ENCODE data around the gene MYOG. TPM values are rescaled to one million over a fixed set of nuclear protein-coding genes. Genes with fewer than 3 reads are reported as not detected.

The MYOG gene
- total RNA-seq, 1 experiment from 2014 or later, result not detected

DNA sequence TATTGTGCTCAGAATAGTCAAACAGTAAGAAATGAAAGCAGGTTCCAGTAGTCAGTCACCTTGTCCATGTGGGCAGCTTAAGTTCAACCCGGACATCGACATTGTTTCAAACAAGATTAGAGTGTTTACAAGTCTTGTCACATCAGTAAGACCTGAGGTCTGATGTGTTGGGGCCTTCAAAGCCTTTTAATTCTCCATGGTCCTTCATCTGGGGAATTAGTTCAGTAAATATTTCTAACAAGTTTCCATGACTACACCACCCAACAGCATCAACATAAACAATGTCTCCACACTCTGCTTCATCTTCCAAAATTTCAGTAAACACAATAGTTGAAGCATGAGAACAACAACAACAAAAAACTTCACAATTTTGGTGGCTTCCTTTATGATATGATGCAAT lies 26.7 kb upstream of the MYOG start:
- no peak overlapping the region for H3K23ac ChIP-seq (ENCODE audit: insufficient read length, low read depth, low read length)
- H3K4me2 ChIP-seq (ENCODE audit: insufficient read depth, insufficient read length, low read length), result no peak overlapping the region
- peaks cover 0 to 2% of the 10 kb centered on the region in 2 experiments; a peak in 1 of 4 replicates for H3K4me1 Mint-ChIP-seq
- H2BK120ac ChIP-seq (ENCODE audit: low read depth, low read length, poor library complexity, severe bottlenecking), result no peak overlapping the region
- TF ChIP-seq, protein P1, sequence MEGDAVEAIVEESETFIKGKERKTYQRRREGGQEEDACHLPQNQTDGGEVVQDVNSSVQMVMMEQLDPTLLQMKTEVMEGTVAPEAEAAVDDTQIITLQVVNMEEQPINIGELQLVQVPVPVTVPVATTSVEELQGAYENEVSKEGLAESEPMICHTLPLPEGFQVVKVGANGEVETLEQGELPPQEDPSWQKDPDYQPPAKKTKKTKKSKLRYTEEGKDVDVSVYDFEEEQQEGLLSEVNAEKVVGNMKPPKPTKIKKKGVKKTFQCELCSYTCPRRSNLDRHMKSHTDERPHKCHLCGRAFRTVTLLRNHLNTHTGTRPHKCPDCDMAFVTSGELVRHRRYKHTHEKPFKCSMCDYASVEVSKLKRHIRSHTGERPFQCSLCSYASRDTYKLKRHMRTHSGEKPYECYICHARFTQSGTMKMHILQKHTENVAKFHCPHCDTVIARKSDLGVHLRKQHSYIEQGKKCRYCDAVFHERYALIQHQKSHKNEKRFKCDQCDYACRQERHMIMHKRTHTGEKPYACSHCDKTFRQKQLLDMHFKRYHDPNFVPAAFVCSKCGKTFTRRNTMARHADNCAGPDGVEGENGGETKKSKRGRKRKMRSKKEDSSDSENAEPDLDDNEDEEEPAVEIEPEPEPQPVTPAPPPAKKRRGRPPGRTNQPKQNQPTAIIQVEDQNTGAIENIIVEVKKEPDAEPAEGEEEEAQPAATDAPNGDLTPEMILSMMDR (conservative IDR thresholded peaks at IDR 0.05), result no peak
- peaks cover 46% of the 10 kb centered on the region for H3K27me3 Mint-ChIP-seq (ENCODE audit: low read depth)
- no peak overlapping the region for H2BK5ac ChIP-seq (ENCODE audit: insufficient read length, low read length)
- H2BK12ac ChIP-seq (ENCODE audit: insufficient read length, low read depth, low read length), result no peak overlapping the region
- no peaks in the 10 kb centered on the region for H3K9me3 ChIP-seq (ENCODE audit: control insufficient read depth, low read depth, low read length)
- H4K91ac ChIP-seq (ENCODE audit: insufficient read length, low read depth, low read length), result no peak overlapping the region
- H2BK15ac ChIP-seq (ENCODE audit: low read depth, low read length), result no peak overlapping the region; the same call in 1 of the 2 replicates
- no peak overlapping the region for H3K18ac ChIP-seq (ENCODE audit: insufficient read length, low read depth, low read length)
- no peak overlapping the region for H3K4ac ChIP-seq (ENCODE audit: low read depth, low read length)
- H4K8ac ChIP-seq (replicated peaks; ENCODE audit: insufficient read length, low read depth, low read length), result no peak overlapping the region
- H3K23me2 ChIP-seq (ENCODE audit: insufficient read length, low read depth, low read length, poor library complexity, severe bottlenecking), result no peaks in the 10 kb centered on the region
- no peak overlapping the region for H3T11ph ChIP-seq (ENCODE audit: low read length)
- no peak overlapping the region for H2BK20ac ChIP-seq (ENCODE audit: low read depth, low read length, poor library complexity, severe bottlenecking)
- H4K5ac ChIP-seq (ENCODE audit: insufficient read length, low read depth, low read length), result no peak overlapping the region
- H2AK5ac ChIP-seq (ENCODE audit: insufficient read length, low read length), result no peak overlapping the region
- no peak for DNase-seq
- H2AFZ ChIP-seq (ENCODE audit: low read length), result no peak overlapping the region
- H3K9ac ChIP-seq (ENCODE audit: extremely low read depth, insufficient read length, low read length), result no peak overlapping the region
- no peak overlapping the region for H3K56ac ChIP-seq (ENCODE audit: insufficient read length, low read depth, low read length)
- H3K14ac ChIP-seq (ENCODE audit: insufficient read depth, low read length), result no peak overlapping the region
- no peaks in the 10 kb centered on the region for H3K27me3 ChIP-seq (ENCODE audit: insufficient read depth, low read length)
- no peaks in the 10 kb centered on the region for H4K20me1 ChIP-seq (ENCODE audit: control insufficient read depth, insufficient read depth, insufficient read length)
- no peaks in the 10 kb centered on the region for H3K4me1 ChIP-seq (ENCODE audit: insufficient read depth, low read length)
- H3K27ac ChIP-seq (ENCODE audit: insufficient read length, low read depth, low read length), result no peak overlapping the region
- H3K9me3 Mint-ChIP-seq, result no peaks in the 10 kb centered on the region
- no peaks in the 10 kb centered on the region for H3K79me2 ChIP-seq (ENCODE audit: insufficient read depth, low read length)
- H3K36me3 Mint-ChIP-seq (ENCODE audit: insufficient read depth in 1 of 3, low read depth in 3 of 3), result no peaks in the 10 kb centered on the region
- no peak overlapping the region for H3K27ac Mint-ChIP-seq
- no peak overlapping the region for H3K4me3 Mint-ChIP-seq
- WGBS (ENCODE audit: extremely low coverage, insufficient read length, low lambda C conversion rate), result no CpG with 5 or more reads among the region's 2 CpGs
- H3K79me1 ChIP-seq (ENCODE audit: insufficient read depth, low read depth, low read length, poor library complexity, severe bottlenecking), result no peaks in the 10 kb centered on the region
